ENCODE measurements around the gene NCK1.
"Not testable (repeated sequence)": the region's sequence is repeated elsewhere in the genome, so short reads cannot be mapped to it uniquely, and the experiment has no call there.

NCK1 gene

GRCh38 chr3:136979684-136980083, 117.7 kb downstream of the NCK1 start:
- no peak for DNase-seq (ENCODE audit: low spot score)
- no peak for TF ChIP-seq CTCF (IDR thresholded peaks at IDR 0.05; ENCODE audit: extremely low read depth, missing control alignments)

GRCh38 chr3:136982033-136982432, 120.0 kb downstream of the NCK1 start:
- DNase-seq (ENCODE audit: low spot score), result no peak
- TF ChIP-seq CTCF (IDR thresholded peaks at IDR 0.05; ENCODE audit: extremely low read depth, missing control alignments), result no peak

- no peak for TF ChIP-seq CTCF (IDR thresholded peaks at IDR 0.05; ENCODE audit: extremely low read depth, missing control alignments)
- DNase-seq (ENCODE audit: low spot score), result no peak
These were observed 120.6 kb downstream of the NCK1 start for GRCh38 chr3:136982520-136983138.

GRCh38 chr3:136984837-136985236, 122.8 kb downstream of the NCK1 start:
- no peak for DNase-seq (ENCODE audit: low spot score)
- no peak for TF ChIP-seq CTCF (IDR thresholded peaks at IDR 0.05; ENCODE audit: extremely low read depth, missing control alignments)

- DNase-seq (ENCODE audit: low spot score), result not testable (repeated sequence)
These were observed 125.5 kb downstream of the NCK1 start for GRCh38 chr3:136987398-136987980.

GRCh38 chr3:136988651-136989050, 126.6 kb downstream of the NCK1 start:
- DNase-seq (ENCODE audit: low spot score), result no peak
- no peak for TF ChIP-seq CTCF (IDR thresholded peaks at IDR 0.05; ENCODE audit: extremely low read depth, missing control alignments)

- no peak for TF ChIP-seq CTCF (IDR thresholded peaks at IDR 0.05; ENCODE audit: extremely low read depth, missing control alignments)
- no peak for DNase-seq (ENCODE audit: low spot score)
These were observed 127.9 kb downstream of the NCK1 start for GRCh38 chr3:136989781-136990524.

All from GM20000 (cell line).